ENCODE results near the gene MILR1.

GRCh38 chr17:64410750-64411490, 38.0 kb upstream of the MILR1 start:
- TF ChIP-seq POLR2AphosphoS5 (IDR thresholded peaks at IDR 0.05; ENCODE audit: borderline replicate concordance, low read depth, low read length) (no peak), EZH2 (IDR thresholded peaks at IDR 0.05) (no peak), FOXP2 (optimal IDR thresholded peaks at IDR 0.05; ENCODE audit: control extremely low read depth, extremely low read length, insufficient read depth) (no peak)

All from SK-N-MC (cell line).